IMR-90 (cell line): ENCODE results near the gene TMEM131L. TPM values are rescaled to one million over a fixed set of nuclear protein-coding genes. Genes with fewer than 3 reads are reported as not detected.

Source experiments
- ATAC-seq: fragments of 200-7000 bp; cut with Tn5 transposase; 2 replicates; pipeline ENCODE4 v1.9.1; 2020; ENCODE audit warnings: low read depth, mild to moderate bottlenecking, moderate library complexity
- BruUV-seq: library from RNA; stranded (reverse); fragments of 400-500 nt; replicated peaks from 2 replicates; lab custom pipeline; 2021; lab: Mats Ljungman, UMichigan
- CTCF ChIA-PET: fragments of 300-600 bp; formaldehyde crosslinking; extraction: SDS; loops from one replicate; lab custom pipeline; 2021; ENCODE audit warnings: antibody characterized with exemption; lab: Yijun Ruan, JAX
- POLR2A ChIA-PET: fragments of 300-600 bp; sonication (Branson Sonifier 250); formaldehyde crosslinking; loops from one replicate; lab custom pipeline; 2022; ENCODE audit warnings: antibody characterized with exemption; ENCODE audit not compliant: unreplicated experiment; lab: Charles Lee
- DNase-seq: peaks from one replicate; pipeline ENCODE4 v3.0.0; 2013
- H2AFZ ChIP-seq: replicated peaks from 2 replicates; pipeline ENCODE3; 2013; ENCODE audit warnings: low read length, mild to moderate bottlenecking; ENCODE audit not compliant: poor library complexity
- H2AK5ac ChIP-seq: 2 replicates; pipeline ENCODE4 v1.6.1; 2013; ENCODE audit warnings: low read depth, low read length, inconsistent platforms
- H2AK9ac ChIP-seq: replicated peaks from 2 replicates; pipeline ENCODE3; 2013; ENCODE audit warnings: mild to moderate bottlenecking, low read depth, low read length, moderate library complexity; ENCODE audit not compliant: poor library complexity
- H2BK120ac ChIP-seq: 2 replicates; pipeline ENCODE4 v1.6.1; 2013; ENCODE audit warnings: low read depth, low read length, inconsistent platforms
- H2BK15ac ChIP-seq: 3 replicates; pipeline ENCODE4 v1.6.1; 2013; ENCODE audit warnings: low read depth, low read length, inconsistent platforms
- H2BK20ac ChIP-seq: 2 replicates; pipeline ENCODE4 v1.6.1; 2013; ENCODE audit warnings: low read depth, mild to moderate bottlenecking, inconsistent platforms, low read length, moderate library complexity
- H2BK5ac ChIP-seq: 2 replicates; pipeline ENCODE4 v1.6.1; 2013; ENCODE audit warnings: mild to moderate bottlenecking, low read depth, low read length, inconsistent platforms; ENCODE audit not compliant: poor library complexity, severe bottlenecking
- H3K14ac ChIP-seq: replicated peaks from 2 replicates; pipeline ENCODE4 v1.6.1; 2013; ENCODE audit warnings: low read depth, low read length, inconsistent platforms
- H3K18ac ChIP-seq: 2 replicates; pipeline ENCODE4 v1.6.1; 2013; ENCODE audit warnings: low read depth, low read length, control low read depth
- H3K23ac ChIP-seq: 2 replicates; pipeline ENCODE4 v1.6.1; 2013; ENCODE audit warnings: low read depth, low read length, inconsistent platforms
- H3K27ac ChIP-seq: 2 replicates; pipeline ENCODE4 v1.5.1; 2013; ENCODE audit warnings: mild to moderate bottlenecking, control low read depth, low read length; ENCODE audit not compliant: insufficient read depth
- H3K27me3 ChIP-seq: 2 replicates; pipeline ENCODE4 v1.6.1; 2013; ENCODE audit warnings: low read length; ENCODE audit not compliant: control insufficient read depth, insufficient read depth
- H3K36me3 ChIP-seq: 2 replicates; pipeline ENCODE4 v1.6.1; 2013; ENCODE audit warnings: low read length, mixed read lengths; ENCODE audit not compliant: control insufficient read depth, insufficient read depth
- H3K4ac ChIP-seq: 2 replicates; pipeline ENCODE4 v1.6.1; 2013; ENCODE audit warnings: low read depth, low read length, inconsistent platforms
- H3K4me1 ChIP-seq: 2 replicates; pipeline ENCODE4 v1.6.1; 2013; ENCODE audit warnings: low read length, mixed read lengths; ENCODE audit not compliant: control insufficient read depth, insufficient read depth
- H3K4me2 ChIP-seq: 2 replicates; pipeline ENCODE4 v1.6.1; 2013; ENCODE audit warnings: low read depth, mild to moderate bottlenecking, control low read depth, low read length, moderate library complexity
- H3K4me3 ChIP-seq: 2 replicates; pipeline ENCODE4 v1.5.1; 2013; ENCODE audit warnings: low read depth, mild to moderate bottlenecking, control low read depth, low read length, moderate library complexity; ENCODE audit not compliant: insufficient read depth
- H3K56ac ChIP-seq: 2 replicates; pipeline ENCODE4 v1.6.1; 2013; ENCODE audit warnings: low read length, inconsistent platforms; ENCODE audit not compliant: insufficient read depth; ENCODE audit errors: extremely low read depth
- H3K79me1 ChIP-seq, 2 experiments: 2 replicates each; pipeline ENCODE4 v1.6.1; 2013; ENCODE audit warnings: low read length in 2 of 2, inconsistent platforms in 1 of 2, low read depth in 1 of 2
- H3K9ac ChIP-seq: 2 replicates; pipeline ENCODE4 v1.6.1; 2013; ENCODE audit warnings: low read depth, low read length, control low read depth
- H3K9me1 ChIP-seq: 2 replicates; pipeline ENCODE4 v1.6.1; 2013; ENCODE audit warnings: low read length, inconsistent platforms; ENCODE audit not compliant: insufficient read depth
- H3K9me3 ChIP-seq: 2 replicates; pipeline ENCODE4 v1.6.1; 2013; ENCODE audit warnings: low read length; ENCODE audit not compliant: control insufficient read depth, insufficient read depth
- H4K20me1 ChIP-seq: 2 replicates; pipeline ENCODE4 v1.6.1; 2013; ENCODE audit warnings: low read length, inconsistent platforms; ENCODE audit not compliant: insufficient read depth
- H4K5ac ChIP-seq: 2 replicates; pipeline ENCODE4 v1.6.1; 2013; ENCODE audit warnings: mild to moderate bottlenecking, low read depth, low read length, control low read depth
- H4K8ac ChIP-seq, 2 experiments: 2 replicates each; pipeline ENCODE4 v1.6.1; 2013; ENCODE audit warnings: low read depth in 2 of 2, low read length in 2 of 2, control low read depth in 1 of 2, inconsistent platforms in 1 of 2
- H4K91ac ChIP-seq: 2 replicates; pipeline ENCODE4 v1.6.1; 2013; ENCODE audit warnings: low read depth, low read length, inconsistent platforms; ENCODE audit not compliant: insufficient read depth
- CEBPB ChIP-seq: IDR thresholded peaks from 2 replicates; pipeline ENCODE4 v1.6.1; 2012; ENCODE audit warnings: low read depth, low read length, improper control_type of control experiment
- CHD1 ChIP-seq: IDR thresholded peaks from 2 replicates; pipeline ENCODE4 v1.6.1; 2012; ENCODE audit warnings: low read depth, low read length, improper control_type of control experiment
- ELK1 ChIP-seq: fragments of 150-350 bp; IDR thresholded peaks from 2 replicates; pipeline ENCODE4 v1.6.1; 2016; ENCODE audit warnings: low read depth, mild to moderate bottlenecking, low read length, moderate library complexity, borderline replicate concordance
- MAFK ChIP-seq: IDR thresholded peaks from 2 replicates; pipeline ENCODE4 v1.6.1; 2012; ENCODE audit warnings: low read depth, low read length, improper control_type of control experiment
- RAD21 ChIP-seq: IDR thresholded peaks from 2 replicates; pipeline ENCODE4 v1.6.1; 2012; ENCODE audit warnings: low read length, improper control_type of control experiment
- RCOR1 ChIP-seq: IDR thresholded peaks from 2 replicates; pipeline ENCODE4 v1.6.1; 2012; ENCODE audit warnings: mild to moderate bottlenecking, low read length, improper control_type of control experiment; ENCODE audit not compliant: insufficient replicate concordance
- SMC3 ChIP-seq: fragments of 150-350 bp; IDR thresholded peaks from 2 replicates; pipeline ENCODE4 v1.6.1; 2016; ENCODE audit warnings: low read depth, mild to moderate bottlenecking, antibody characterized with exemption, low read length, moderate library complexity
- WGBS, 2 experiments: methylation state at CpG; one replicate each; pipeline versions ENCODE4 v1.1.5 to v1.1.7; 2013; ENCODE audit warnings: missing lambda C conversion rate in 2 of 2; ENCODE audit not compliant: insufficient read length in 1 of 2; ENCODE audit errors: extremely low coverage in 2 of 2; 5-methylcytosine and 5-hydroxymethylcytosine counted together
- dilution Hi-C: fragments of 300-500 bp; cut with HindIII; formaldehyde crosslinking; loops from one replicate; pipeline ENCODE4 v1.14.3; 2018; ENCODE audit warnings: low sequenced_read_pairs; ENCODE audit not compliant: unreplicated experiment
- in situ Hi-C: fragments of 300-500 bp; cut with MboI; formaldehyde crosslinking; loops from 3 replicates; pipeline ENCODE4 v1.14.3; 2019; ENCODE audit warnings: low sequenced_read_pairs, inconsistent platforms, mixed read lengths
- intact Hi-C: fragments of 100-400 bp; cut with micrococcal nuclease; formaldehyde crosslinking; loops from 2 replicates; pipeline ENCODE4 v1.10.0; 2022
- polyA plus RNA-seq, 3 experiments: library from polyadenylated mRNA; depleted of rRNA; stranded (reverse); fragments of >200 nt; gene quantifications; 2 replicates each; pipeline ENCODE4 v1.2.3, GENCODE V29; 2012; ENCODE audit warnings: low replicate concordance in 1 of 3
- total RNA-seq: library from RNA; depleted of rRNA; stranded (reverse); fragments of >200 nt; gene quantifications from 2 replicates; pipeline ENCODE4 v1.2.3, GENCODE V29; 2012

Gene TMEM131L
- total and polyA plus RNA-seq, 2 of the 4 experiments (the other 2 are of a cell fraction), result 8.4 to 23.8 TPM

DNA sequence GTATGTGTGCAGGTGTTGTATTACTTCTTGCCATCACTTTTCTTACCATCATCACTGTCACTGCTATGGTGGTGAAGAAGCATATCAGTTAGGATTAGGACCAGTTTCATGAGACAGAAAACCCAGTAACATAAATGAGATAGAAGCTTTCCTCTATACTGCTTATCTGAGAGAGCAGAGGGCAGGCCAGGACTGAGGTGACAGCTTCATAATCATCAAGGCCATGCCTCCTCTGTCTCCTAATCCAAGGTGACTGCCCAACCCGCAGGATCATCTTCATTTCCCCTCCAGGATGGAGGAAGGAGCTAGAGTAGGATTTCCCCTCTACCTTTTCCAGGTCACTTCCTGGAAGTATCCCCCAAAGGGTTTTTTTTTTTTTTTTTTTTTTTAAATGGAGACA, 35.4 kb downstream of the TMEM131L start:
- no peaks in the 10 kb centered on the region for H4K20me1 ChIP-seq
- no CpG with 5 or more reads among the region's 1 CpG for WGBS, 2 experiments
- H2BK20ac ChIP-seq, result peak overlapping the region; percentile 59; the same call in 1 of the 2 replicates
- H3K14ac ChIP-seq, result no peak overlapping the region
- H2AK9ac ChIP-seq, result no peak overlapping the region
- POLR2A ChIA-PET, result no interaction called here
- H2AK5ac ChIP-seq, result no peak overlapping the region; the same call in 1 of the 2 replicates
- H3K79me1 ChIP-seq, result peaks cover 0 to 30% of the 10 kb centered on the region in 2 experiments; a peak in 2 of 4 replicates
- DNase-seq, result no peak
- no peak overlapping the region; the same call in 1 of the 2 replicates for H4K5ac ChIP-seq
- H2BK120ac ChIP-seq, result peak overlapping the region; percentile 62; the same call in 1 of the 2 replicates
- no peak overlapping the region for H3K27ac ChIP-seq
- no peak overlapping the region for H3K23ac ChIP-seq
- peak overlapping the region in 1 of 2 experiments; percentile 81; a peak in 1 of 4 replicates for H4K8ac ChIP-seq
- peak overlapping the region; percentile 73 for H3K4ac ChIP-seq
- H3K36me3 ChIP-seq, result no peaks in the 10 kb centered on the region
- H2AFZ ChIP-seq, result no peak overlapping the region
- no peak overlapping the region for H2BK15ac ChIP-seq
- no peaks in the 10 kb centered on the region for H3K9me3 ChIP-seq
- H4K91ac ChIP-seq, result peak overlapping the region; percentile 91
- no peak overlapping the region for H2BK5ac ChIP-seq
- peaks cover 23% of the 10 kb centered on the region for H3K4me1 ChIP-seq
- no TSS peak for BruUV-seq
- no peak overlapping the region for H3K9ac ChIP-seq
- H3K18ac ChIP-seq, result peak overlapping the region; percentile 88
- dilution Hi-C loops, result no loop called here
- CTCF ChIA-PET, result no interaction called here
- no peak overlapping the region for H3K56ac ChIP-seq
- H3K4me2 ChIP-seq, result no peak overlapping the region
- no peak for TF ChIP-seq SMC3
- TF ChIP-seq RCOR1, result no peak
- no peak for TF ChIP-seq CEBPB
- TF ChIP-seq MAFK, result no peak
- no peak for TF ChIP-seq CHD1
- TF ChIP-seq ELK1, result no peak
- TF ChIP-seq RAD21, result no peak
- H3K9me1 ChIP-seq, result peaks cover 20% of the 10 kb centered on the region; the same call in 1 of the 2 replicates
- no peaks in the 10 kb centered on the region for H3K27me3 ChIP-seq
- no peak overlapping the region for H3K4me3 ChIP-seq
- intact Hi-C loops, result no loop called here
- in situ Hi-C loops, result no loop called here
- no peak for ATAC-seq
